Measurements from ENCODE around the gene STBD1. TPM values are rescaled to one million over a fixed set of nuclear protein-coding genes. Genes with fewer than 3 reads are reported as not detected.

The STBD1 gene
- total and polyA plus RNA-seq, 9 of the 15 experiments (the other 6 are each of a cell fraction or from before 2014, with no cell fraction given): 0.08 to 0.64 (median 0.27) TPM; not detected in 2

DNA sequence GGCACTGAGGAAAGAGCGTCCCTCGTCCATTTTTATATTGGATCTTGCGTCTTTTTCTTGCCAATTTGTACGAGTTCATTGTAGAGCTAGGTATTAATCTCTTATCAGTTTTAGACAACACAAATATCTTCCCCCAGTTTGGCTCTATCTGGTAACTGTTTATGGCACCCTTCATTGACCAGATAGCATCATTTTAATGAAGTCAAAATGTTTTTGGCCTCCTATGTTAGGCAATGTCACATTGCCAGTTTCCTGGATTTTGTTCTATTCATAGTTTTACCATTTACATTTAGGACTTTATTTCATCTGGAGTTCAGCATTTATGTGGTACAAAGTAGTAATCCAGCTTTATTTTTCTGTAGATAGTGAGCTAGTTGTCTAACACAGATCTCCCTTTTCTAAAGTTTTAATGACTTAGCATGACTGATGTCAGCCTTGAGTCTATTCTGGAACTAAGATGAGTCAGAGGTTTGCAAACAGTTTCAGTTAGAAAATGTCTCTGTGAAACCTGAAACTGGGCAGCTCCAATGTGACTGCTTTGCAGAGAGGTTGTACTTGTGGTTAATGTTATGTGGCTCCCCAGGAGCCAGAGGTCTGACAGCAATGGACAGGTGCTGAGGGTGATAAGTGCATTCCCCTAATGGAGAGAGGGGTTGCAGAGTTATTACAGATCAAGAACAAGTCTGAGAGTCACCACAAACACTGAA lies 5.3 kb upstream of the STBD1 start (continued):
- TF ChIP-seq MGA (IDR thresholded peaks at IDR 0.05) (no peak; the same call in 1 of the 2 replicates), ZMIZ1 (IDR thresholded peaks at IDR 0.05; ENCODE audit: low read depth in 2 of 2, low read length in 2 of 2) (peak in 1 of 2 experiments; percentile 84; a peak in 2 of 4 replicates), JUN (IDR thresholded peaks at IDR 0.05; ENCODE audit: borderline replicate concordance, low read depth, low read length) (peak; percentile 87), JUN (CRISPR knock-in tag; IDR thresholded peaks at IDR 0.05; ENCODE audit: borderline replicate concordance) (no peak; the same call in 1 of the 2 replicates), GABPB1 (CRISPR knock-in tag; IDR thresholded peaks at IDR 0.05) (no peak), ILK (tag; IDR thresholded peaks at IDR 0.05; ENCODE audit: borderline replicate concordance, low read depth) (no peak), CAMTA2 (CRISPR knock-in tag; conservative IDR thresholded peaks at IDR 0.05) (no peak), XRCC5 (IDR thresholded peaks at IDR 0.05; ENCODE audit: low read depth, low read length) (no peak), ZNF224 (CRISPR knock-in tag; IDR thresholded peaks at IDR 0.05) (no peak), MECOM (CRISPR knock-in tag; IDR thresholded peaks at IDR 0.05) (no peak)
